Endometrium (tissue), 2 donors: Measurements from ENCODE around the gene AGAP1.

Experiments
- FAIRE-seq: peaks from 2 replicates; lab custom pipeline; 2012; peaks lifted over from hg19 to GRCh38; lab: Jason Lieb, UNC
- donor health status: control.
- donor health status: control.

AGAP1 gene

GRCh38 chr2:235609746-235610145, 115.9 kb downstream of the AGAP1 start:
- FAIRE-seq = no peak

DNA sequence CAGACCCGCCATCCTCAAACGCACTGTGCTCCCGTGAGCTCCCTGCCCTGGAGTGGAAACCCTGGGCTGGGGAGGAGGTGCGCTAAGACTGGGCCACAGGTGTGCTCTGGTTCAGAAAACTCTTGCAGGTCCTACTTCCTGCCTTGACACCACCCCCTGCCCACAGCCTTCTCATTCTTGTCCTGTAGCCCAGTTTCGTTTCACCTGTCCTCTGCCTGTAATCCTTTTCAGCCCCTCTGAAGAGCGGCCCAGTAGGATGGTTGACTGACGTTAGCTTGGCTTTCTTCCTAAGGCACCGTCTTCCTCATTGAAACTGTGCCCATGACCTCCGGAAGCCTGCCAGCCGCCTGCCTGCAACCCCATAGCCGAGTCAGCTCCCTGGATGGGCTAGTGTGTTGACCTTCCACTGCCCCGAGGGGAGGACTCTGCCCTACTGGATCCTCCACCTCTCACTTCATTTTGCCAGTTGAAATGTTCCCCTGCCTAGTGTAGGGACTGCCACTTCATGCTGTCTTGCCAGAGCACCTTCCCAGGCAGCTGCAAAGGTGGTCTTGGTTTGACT, 116.9 kb downstream of the AGAP1 start:
- no peak for FAIRE-seq

DNA sequence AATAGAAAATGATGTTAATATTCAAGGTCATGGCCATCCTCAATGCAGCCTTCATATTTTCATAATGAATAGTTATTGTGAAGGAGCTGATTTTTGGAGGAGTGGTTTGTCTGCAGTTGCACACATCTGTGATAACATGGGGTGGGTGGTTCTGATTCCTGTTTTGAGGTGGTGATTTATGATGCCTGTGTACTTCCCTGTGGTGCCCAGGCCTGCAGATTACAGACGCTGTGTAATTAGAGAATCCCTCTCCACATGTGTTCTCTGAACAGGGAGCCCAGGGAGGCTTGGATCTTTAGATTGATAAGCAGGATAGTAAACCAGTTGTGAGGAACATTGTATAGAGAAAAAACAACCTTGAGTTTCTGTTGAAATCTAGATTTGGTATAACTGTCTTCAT, 117.5 kb downstream of the AGAP1 start:
- FAIRE-seq = no peak

- FAIRE-seq = no peak
Measured at GRCh38 chr2:235611756-235612155, 117.9 kb downstream of the AGAP1 start.

- FAIRE-seq = no peak
Measured at GRCh38 chr2:235612181-235612950, 118.5 kb downstream of the AGAP1 start.

GRCh38 chr2:235613649-235614048, 119.8 kb downstream of the AGAP1 start:
- no peak for FAIRE-seq

GRCh38 chr2:235614176-235614860, 120.5 kb downstream of the AGAP1 start:
- no peak for FAIRE-seq

GRCh38 chr2:235614900-235615712, 121.3 kb downstream of the AGAP1 start:
- FAIRE-seq = no peak

DNA sequence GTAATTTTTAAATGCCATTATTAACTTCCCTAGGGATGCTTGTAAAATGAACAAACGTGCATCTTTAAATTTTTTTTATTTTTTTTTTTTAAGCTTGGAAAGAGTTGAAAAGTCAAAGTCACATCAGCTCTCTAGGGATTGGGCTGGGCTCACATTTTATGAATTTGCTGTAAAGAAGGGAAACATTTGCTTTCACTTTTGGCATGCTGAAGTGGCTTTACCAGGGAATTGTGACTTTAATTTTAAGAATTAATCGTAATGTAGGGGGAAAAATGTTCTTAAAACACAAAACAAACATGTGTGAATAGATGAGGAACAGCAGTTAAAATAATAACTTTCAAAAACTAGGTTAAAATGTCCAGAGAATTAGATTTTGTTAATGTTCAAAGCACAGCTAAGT, 123.0 kb downstream of the AGAP1 start:
- peak; percentile 94 for FAIRE-seq

- FAIRE-seq = no peak
Measured at GRCh38 chr2:235618039-235618438, 124.2 kb downstream of the AGAP1 start.

GRCh38 chr2:235619544-235619943, 125.7 kb downstream of the AGAP1 start:
- no peak for FAIRE-seq

GRCh38 chr2:235621736-235622135, 127.9 kb downstream of the AGAP1 start:
- FAIRE-seq = no peak

- no peak for FAIRE-seq
Measured at GRCh38 chr2:235623111-235623510, 129.3 kb downstream of the AGAP1 start.

- FAIRE-seq = no peak
Measured at GRCh38 chr2:235623752-235624151, 129.9 kb downstream of the AGAP1 start.

- FAIRE-seq = no peak
Measured at GRCh38 chr2:235626658-235627057, 132.8 kb downstream of the AGAP1 start.

GRCh38 chr2:235627682-235628081, 133.8 kb downstream of the AGAP1 start:
- no peak for FAIRE-seq

GRCh38 chr2:235630718-235631296, 137.0 kb downstream of the AGAP1 start:
- FAIRE-seq = no peak

GRCh38 chr2:235634435-235635158, 140.8 kb downstream of the AGAP1 start:
- no peak for FAIRE-seq

DNA sequence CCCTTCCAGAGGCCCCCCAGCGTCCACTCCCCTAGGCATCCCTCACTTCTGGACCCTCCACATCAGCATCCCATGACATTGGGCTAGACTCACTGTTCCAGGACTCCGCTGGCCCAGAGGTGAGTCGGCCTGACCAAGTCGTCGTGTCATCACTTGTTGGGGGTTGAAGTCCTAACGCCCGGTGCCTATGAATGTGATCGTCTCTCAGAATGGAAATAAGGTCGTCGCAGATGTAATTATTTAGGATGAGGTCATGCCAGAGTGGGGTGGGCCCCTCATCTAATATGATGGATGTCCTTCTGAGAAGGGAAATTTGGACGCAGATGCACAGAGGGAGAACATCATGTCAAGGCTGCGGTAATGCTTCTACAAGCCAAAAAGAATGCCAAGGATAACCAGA, 142.7 kb downstream of the AGAP1 start:
- FAIRE-seq = no peak

DNA sequence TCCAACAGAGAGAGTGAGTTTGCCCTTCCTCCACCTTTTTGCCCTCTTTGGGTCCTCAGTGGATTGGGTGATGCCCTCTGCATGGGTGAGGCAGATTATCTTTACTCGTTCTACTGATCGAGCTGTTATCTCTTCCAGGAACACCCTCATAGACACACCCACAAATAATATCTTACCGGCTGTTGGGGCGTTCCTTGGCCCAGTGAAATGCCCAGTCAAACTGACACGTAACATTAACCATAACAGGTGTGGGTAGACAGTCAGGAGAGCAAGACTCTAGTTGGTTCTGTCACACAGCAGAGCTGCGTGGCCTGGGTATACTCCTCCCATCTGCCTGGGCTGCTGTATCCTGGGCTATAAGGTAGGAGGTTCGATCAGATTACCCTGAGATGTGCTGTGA, 144.1 kb downstream of the AGAP1 start:
- FAIRE-seq = no peak
